ENCODE results near the gene CYB5B.

The CYB5B gene

GRCh38 chr16:69399361-69399760, 25.1 kb upstream of the CYB5B start:
- H3K4me3 ChIP-seq (ENCODE audit: low read depth, low read length), result no peak overlapping the region
- no peak for TF ChIP-seq CTCF (IDR thresholded peaks at IDR 0.05; ENCODE audit: borderline replicate concordance, insufficient read depth, low read depth, low read length)

- TF ChIP-seq CTCF (IDR thresholded peaks at IDR 0.05; ENCODE audit: borderline replicate concordance, insufficient read depth, low read depth, low read length), result no peak
Measured at GRCh38 chr16:69402439-69402838, 22.0 kb upstream of the CYB5B start.

GRCh38 chr16:69404275-69404805, 20.1 kb upstream of the CYB5B start:
- no peak for TF ChIP-seq CTCF (IDR thresholded peaks at IDR 0.05; ENCODE audit: borderline replicate concordance, insufficient read depth, low read depth, low read length)
- no peak overlapping the region for H3K4me3 ChIP-seq (ENCODE audit: low read depth, low read length)

More at GRCh38 chr16:69402439-69402838, 22.0 kb upstream of the CYB5B start:
- no peak overlapping the region for H3K4me3 ChIP-seq (ENCODE audit: low read depth, low read length)

GRCh38 chr16:69405326-69405725, 19.1 kb upstream of the CYB5B start:
- no peak overlapping the region for H3K4me3 ChIP-seq (ENCODE audit: low read depth, low read length)
- no peak for TF ChIP-seq CTCF (IDR thresholded peaks at IDR 0.05; ENCODE audit: borderline replicate concordance, insufficient read depth, low read depth, low read length)

- H3K4me3 ChIP-seq (ENCODE audit: low read depth, low read length), result no peak overlapping the region
- no peak for TF ChIP-seq CTCF (IDR thresholded peaks at IDR 0.05; ENCODE audit: borderline replicate concordance, insufficient read depth, low read depth, low read length)
Measured at GRCh38 chr16:69405757-69406156, 18.7 kb upstream of the CYB5B start.

GRCh38 chr16:69406780-69407331, 17.6 kb upstream of the CYB5B start:
- no peak overlapping the region for H3K4me3 ChIP-seq (ENCODE audit: low read depth, low read length)
- TF ChIP-seq CTCF (IDR thresholded peaks at IDR 0.05; ENCODE audit: borderline replicate concordance, insufficient read depth, low read depth, low read length), result no peak

GRCh38 chr16:69407702-69408323, 16.6 kb upstream of the CYB5B start:
- TF ChIP-seq CTCF (IDR thresholded peaks at IDR 0.05; ENCODE audit: borderline replicate concordance, insufficient read depth, low read depth, low read length), result no peak
- H3K4me3 ChIP-seq (ENCODE audit: low read depth, low read length), result no peak overlapping the region
